GM10847 (cell line): ENCODE data around the gene DIAPH3.

Experiments used
- POLR2A ChIP-seq: IDR thresholded peaks from 2 replicates; pipeline ENCODE4 v1.6.1; 2011; ENCODE audit not compliant: insufficient read length; ENCODE audit errors: extremely low read depth

Gene DIAPH3

GRCh38 chr13:59728896-59729545 lies 434.7 kb downstream of the DIAPH3 start:
- no peak for TF ChIP-seq POLR2A

GRCh38 chr13:59721926-59722910 lies 441.5 kb downstream of the DIAPH3 start:
- TF ChIP-seq POLR2A, result no peak

- no peak for TF ChIP-seq POLR2A
These were observed 448.1 kb downstream of the DIAPH3 start for GRCh38 chr13:59715611-59716010.

- TF ChIP-seq POLR2A, result no peak
These were observed 452.6 kb downstream of the DIAPH3 start for GRCh38 chr13:59710996-59711701.

GRCh38 chr13:59710416-59710815 lies 453.3 kb downstream of the DIAPH3 start:
- TF ChIP-seq POLR2A, result no peak

GRCh38 chr13:59706101-59706976 lies 457.4 kb downstream of the DIAPH3 start:
- no peak for TF ChIP-seq POLR2A

GRCh38 chr13:59702269-59702668 lies 461.5 kb downstream of the DIAPH3 start:
- TF ChIP-seq POLR2A, result no peak

- no peak for TF ChIP-seq POLR2A
These were observed 462.5 kb downstream of the DIAPH3 start for GRCh38 chr13:59701261-59701660.

GRCh38 chr13:59700281-59700680 lies 463.4 kb downstream of the DIAPH3 start:
- no peak for TF ChIP-seq POLR2A

- TF ChIP-seq POLR2A, result no peak
These were observed 467.5 kb downstream of the DIAPH3 start for GRCh38 chr13:59696271-59696670.

- no peak for TF ChIP-seq POLR2A
These were observed 472.1 kb downstream of the DIAPH3 start for GRCh38 chr13:59691501-59692066.

- TF ChIP-seq POLR2A, result no peak
These were observed 472.7 kb downstream of the DIAPH3 start for GRCh38 chr13:59690857-59691500.

GRCh38 chr13:59689057-59689456 lies 474.7 kb downstream of the DIAPH3 start:
- no peak for TF ChIP-seq POLR2A
